Measurements from ENCODE around the gene PRKG1. TPM values are rescaled to one million over a fixed set of nuclear protein-coding genes. Genes with fewer than 3 reads are reported as not detected.

Gene PRKG1
- total RNA-seq, 1 experiment from 2014 or later = 0.09 TPM

DNA sequence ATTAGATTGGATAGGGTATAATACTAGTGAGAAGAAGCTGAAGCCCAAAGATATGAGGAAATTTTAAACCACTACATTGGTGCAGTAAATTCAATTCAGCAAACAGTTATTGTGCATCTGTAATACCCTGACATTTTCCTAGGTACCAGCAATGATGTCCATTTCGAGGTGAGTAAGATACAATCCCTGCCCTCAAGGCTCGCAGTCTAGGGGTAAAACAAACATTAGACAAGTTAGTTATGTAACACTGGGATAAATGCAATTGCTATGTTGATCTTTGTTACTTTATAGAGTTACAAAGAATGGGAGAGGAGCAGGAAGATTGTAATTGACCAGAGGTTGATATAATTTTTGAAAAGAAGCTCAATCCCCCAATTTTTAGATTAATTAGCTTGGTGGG, 168.1 kb downstream of the PRKG1 start:
- intact Hi-C loops (cut with micrococcal nuclease; ENCODE audit: unreplicated experiment) = no loop called here
- TF ChIP-seq CTCF (IDR thresholded peaks at IDR 0.05; ENCODE audit: insufficient read depth in 1 of 2, low read depth in 1 of 2, low read length in 1 of 2, severe bottlenecking in 1 of 2, unreplicated experiment in 1 of 2) = no peak
- Mint-ChIP-seq H3K27ac (ENCODE audit: unreplicated experiment) (no peak overlapping the region), H3K36me3 (ENCODE audit: insufficient read depth, unreplicated experiment) (no peaks in the 10 kb centered on the region), H3K4me3 (ENCODE audit: unreplicated experiment) (no peak overlapping the region), H3K27me3 (ENCODE audit: insufficient read depth, unreplicated experiment) (peaks cover 15% of the 10 kb centered on the region), H3K4me1 (ENCODE audit: low read depth, unreplicated experiment) (no peaks in the 10 kb centered on the region), H3K9me3 (ENCODE audit: unreplicated experiment) (no peaks in the 10 kb centered on the region)
- Histone ChIP-seq H3K27me3 (replicated peaks; ENCODE audit: control insufficient read depth, insufficient read depth, low read length) (no peaks in the 10 kb centered on the region), H3K4me3 (ENCODE audit: low read depth, low read length) (no peak overlapping the region), H3K9me3 (no peaks in the 10 kb centered on the region), H3K4me1 (no peaks in the 10 kb centered on the region), H3K36me3 (ENCODE audit: control insufficient read depth, insufficient read depth, low read length) (no peaks in the 10 kb centered on the region)
- POLR2A ChIA-PET = no interaction called here
- no peak for DNase-seq
- no TSS peak for BruUV-seq (replicated peaks)
- CTCF ChIA-PET = no interaction called here

DNA sequence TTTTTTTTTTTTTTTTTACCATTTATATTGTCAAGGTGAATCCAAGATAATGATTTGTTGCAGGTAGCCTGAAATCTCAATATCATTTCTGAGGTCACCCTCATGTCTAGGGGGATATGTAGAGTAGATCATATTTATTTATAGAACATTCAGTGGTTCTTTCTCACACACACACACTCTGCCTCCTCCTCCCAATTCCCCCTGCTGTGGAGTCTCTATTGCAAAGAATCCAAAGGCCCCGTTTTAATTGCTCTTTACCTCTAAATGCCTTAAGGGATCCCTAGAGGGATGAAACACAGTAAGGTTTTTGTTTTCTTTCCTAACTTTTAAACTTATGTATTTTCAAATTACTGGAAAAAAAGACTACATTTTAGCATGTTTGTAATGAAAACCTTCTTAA, 170.0 kb downstream of the PRKG1 start:
- POLR2A ChIA-PET = no interaction called here

GRCh38 chr10:51244748-51245490, 170.6 kb downstream of the PRKG1 start:
- no peaks in the 10 kb centered on the region for H3K36me3 ChIP-seq (ENCODE audit: control insufficient read depth, insufficient read depth, low read length)
- no peak overlapping the region for H3K4me3 Mint-ChIP-seq (ENCODE audit: unreplicated experiment)
- POLR2A ChIA-PET = no interaction called here
- H3K4me1 ChIP-seq = no peaks in the 10 kb centered on the region
- peaks cover 17% of the 10 kb centered on the region for H3K27me3 Mint-ChIP-seq (ENCODE audit: insufficient read depth, unreplicated experiment)
- no peaks in the 10 kb centered on the region for H3K9me3 Mint-ChIP-seq (ENCODE audit: unreplicated experiment)
- CTCF ChIA-PET = no interaction called here
- no peaks in the 10 kb centered on the region for H3K36me3 Mint-ChIP-seq (ENCODE audit: insufficient read depth, unreplicated experiment)
- intact Hi-C loops (cut with micrococcal nuclease; ENCODE audit: unreplicated experiment) = no loop called here
- no peak overlapping the region for H3K4me3 ChIP-seq (ENCODE audit: low read depth, low read length)
- H3K27ac Mint-ChIP-seq (ENCODE audit: unreplicated experiment) = no peak overlapping the region
- no peak for TF ChIP-seq CTCF (IDR thresholded peaks at IDR 0.05; ENCODE audit: insufficient read depth in 1 of 2, low read depth in 1 of 2, low read length in 1 of 2, severe bottlenecking in 1 of 2, unreplicated experiment in 1 of 2)
- H3K27me3 ChIP-seq (replicated peaks; ENCODE audit: control insufficient read depth, insufficient read depth, low read length) = no peaks in the 10 kb centered on the region
- no peaks in the 10 kb centered on the region for H3K9me3 ChIP-seq
- no TSS peak for BruUV-seq (replicated peaks)
- DNase-seq = no peak
- H3K4me1 Mint-ChIP-seq (ENCODE audit: low read depth, unreplicated experiment) = no peaks in the 10 kb centered on the region

More for the DNA sequence above, 170.0 kb downstream of the PRKG1 start:
- CTCF ChIA-PET = no interaction called here
- Histone ChIP-seq H3K36me3 (ENCODE audit: control insufficient read depth, insufficient read depth, low read length) (no peaks in the 10 kb centered on the region), H3K4me1 (no peaks in the 10 kb centered on the region), H3K9me3 (no peaks in the 10 kb centered on the region), H3K27me3 (replicated peaks; ENCODE audit: control insufficient read depth, insufficient read depth, low read length) (no peaks in the 10 kb centered on the region), H3K4me3 (ENCODE audit: low read depth, low read length) (no peak overlapping the region)
- Mint-ChIP-seq H3K4me1 (ENCODE audit: low read depth, unreplicated experiment) (no peaks in the 10 kb centered on the region), H3K36me3 (ENCODE audit: insufficient read depth, unreplicated experiment) (no peaks in the 10 kb centered on the region), H3K27ac (ENCODE audit: unreplicated experiment) (no peak overlapping the region), H3K27me3 (ENCODE audit: insufficient read depth, unreplicated experiment) (peaks cover 17% of the 10 kb centered on the region), H3K9me3 (ENCODE audit: unreplicated experiment) (no peaks in the 10 kb centered on the region), H3K4me3 (ENCODE audit: unreplicated experiment) (no peak overlapping the region)
- intact Hi-C loops (cut with micrococcal nuclease; ENCODE audit: unreplicated experiment) = no loop called here
- no TSS peak for BruUV-seq (replicated peaks)
- TF ChIP-seq CTCF (IDR thresholded peaks at IDR 0.05; ENCODE audit: insufficient read depth in 1 of 2, low read depth in 1 of 2, low read length in 1 of 2, severe bottlenecking in 1 of 2, unreplicated experiment in 1 of 2) = no peak
- DNase-seq = no peak

All from Caco-2 (cell line).